Liver (tissue), 3 donors: ENCODE data around the gene PARP9.

Source experiments
- CTCF ChIP-seq: fragments of 150-350 bp; IDR thresholded peaks from 2 replicates; pipeline ENCODE4 v1.5.1; 2017; ENCODE audit warnings: improper control_type of control experiment, low read depth, low read length; ENCODE audit not compliant: missing input control
- EGR1 ChIP-seq, 2 donors: IDR thresholded peaks; 2 replicates each; pipeline ENCODE4 v1.6.1; 2016 to 2018; ENCODE audit warnings: antibody characterized with exemption in 2 of 2, low read depth in 2 of 2
- GABPA ChIP-seq, 2 donors: IDR thresholded peaks in 1 of 2; conservative IDR thresholded peaks in 1 of 2; 2 replicates each; pipeline ENCODE4 v1.6.1; 2016; ENCODE audit warnings: antibody characterized with exemption in 2 of 2, mild to moderate bottlenecking in 1 of 2, moderate library complexity in 1 of 2
- JUND ChIP-seq, 2 donors: IDR thresholded peaks; 2 replicates each; pipeline ENCODE4 v1.6.1; 2016; ENCODE audit warnings: antibody characterized with exemption in 2 of 2
- MAX ChIP-seq: IDR thresholded peaks from 2 replicates; pipeline ENCODE4 v1.6.1; 2016; ENCODE audit warnings: antibody characterized with exemption
- RAD21 ChIP-seq, 2 donors: IDR thresholded peaks; 2 replicates each; pipeline ENCODE4 v1.6.1; 2016; ENCODE audit warnings: antibody characterized with exemption in 2 of 2, mild to moderate bottlenecking in 2 of 2
- REST ChIP-seq: IDR thresholded peaks from 2 replicates; pipeline ENCODE4 v1.6.1; 2016; ENCODE audit warnings: antibody characterized with exemption, mild to moderate bottlenecking
- SP1 ChIP-seq: IDR thresholded peaks from 2 replicates; pipeline ENCODE4 v1.6.1; 2018; ENCODE audit warnings: antibody characterized with exemption, mild to moderate bottlenecking
- TAF1 ChIP-seq: conservative IDR thresholded peaks from 2 replicates; pipeline ENCODE4 v1.6.1; 2016; ENCODE audit warnings: antibody characterized with exemption, mild to moderate bottlenecking
- YY1 ChIP-seq: IDR thresholded peaks from 2 replicates; pipeline ENCODE4 v1.6.1; 2016; ENCODE audit warnings: antibody characterized with exemption, mild to moderate bottlenecking
- donor health status: healthy.
- donor health status: healthy.

GRCh38 chr3:122497425-122497824 is 66.7 kb downstream of the PARP9 start:
- TF ChIP-seq CTCF (no peak), MAX (no peak), YY1 (no peak), RAD21 (IDR thresholded peaks at IDR 0.05) (no peak), JUND (IDR thresholded peaks at IDR 0.05) (no peak), SP1 (no peak), EGR1 (IDR thresholded peaks at IDR 0.05; ENCODE audit: low read depth in 2 of 2) (no peak), TAF1 (no peak), REST (no peak), GABPA (IDR thresholded peaks at IDR 0.05 in 1 of 2, conservative IDR thresholded peaks at IDR 0.05 in 1 of 2) (no peak)
